B cell (primary cell): ENCODE results near the gene IVL. TPM values are rescaled to one million over a fixed set of nuclear protein-coding genes. Genes with fewer than 3 reads are reported as not detected.

Experiments used
- ATAC-seq: fragments of 200-7000 bp; cut with Tn5 transposase; one replicate; pipeline ENCODE4 v1.10.0; 2021; ENCODE audit warnings: low read depth, mild to moderate bottlenecking, moderate number of reproducible peaks, moderate library complexity
- CTCF ChIA-PET: fragments of 350-600 bp; sonication (Branson Sonifier 250); formaldehyde crosslinking; loops from one replicate; lab custom pipeline; 2021; ENCODE audit warnings: antibody characterized with exemption, inconsistent platforms; lab: Charles Lee
- POLR2A ChIA-PET: fragments of 350-600 bp; sonication (Branson Sonifier 250); formaldehyde crosslinking; loops from one replicate; lab custom pipeline; 2021; ENCODE audit warnings: antibody characterized with exemption; lab: Charles Lee
- DNase-seq: peaks from one replicate; pipeline ENCODE4 v3.0.0; 2013
- H2AFZ ChIP-seq: 2 replicates; pipeline ENCODE4 v1.6.1; 2012; ENCODE audit warnings: mild to moderate bottlenecking, low read depth, low read length; ENCODE audit not compliant: insufficient read depth, poor library complexity, severe bottlenecking
- H3K27ac ChIP-seq, 2 donors: 1 replicate in 1 of 2; 2 replicates in 1 of 2; pipeline ENCODE4 v1.5.1; 2012 to 2013; ENCODE audit warnings: low read length in 2 of 2, mild to moderate bottlenecking in 2 of 2, moderate library complexity in 1 of 2
- H3K27me3 ChIP-seq, 4 experiments: fragments of 200-600 bp in 1 of 4; sonication (generic) in 1 of 4; replicated peaks in 1 of 4; 1 replicate in 2 of 4; 2 replicates in 2 of 4; pipeline versions ENCODE4 v1.6.1 to v1.7.0; 2013 to 2016; ENCODE audit warnings: low read length in 3 of 4, mild to moderate bottlenecking in 2 of 4, mixed read lengths in 1 of 4, moderate library complexity in 1 of 4; ENCODE audit not compliant: insufficient read depth in 4 of 4, control insufficient read depth in 3 of 4; ENCODE audit errors: control extremely low read depth in 1 of 4
- H3K36me3 ChIP-seq, 2 experiments: replicated peaks in 1 of 2; 1 replicate in 1 of 2; 2 replicates in 1 of 2; pipeline versions ENCODE4 v1.6.1 to v1.7.1; 2013; ENCODE audit warnings: low read length in 1 of 2; ENCODE audit not compliant: insufficient read depth in 2 of 2, control insufficient read depth in 1 of 2; ENCODE audit errors: control extremely low read depth in 1 of 2, extremely low read depth in 1 of 2
- H3K4me1 ChIP-seq, 2 donors: fragments of 200-600 bp in 1 of 2; sonication (generic) in 1 of 2; 1 replicate in 1 of 2; 2 replicates in 1 of 2; pipeline versions ENCODE4 v1.5.1 to v1.6.1; 2013 to 2017; ENCODE audit warnings: low read length in 2 of 2; ENCODE audit not compliant: control insufficient read depth in 2 of 2, insufficient read depth in 2 of 2
- H3K4me2 ChIP-seq: replicated peaks from 2 replicates; pipeline ENCODE3; 2012; ENCODE audit warnings: mild to moderate bottlenecking, low read depth, low read length; ENCODE audit not compliant: poor library complexity, severe bottlenecking
- H3K4me3 ChIP-seq, 5 experiments: fragments of 200-600 bp in 1 of 5; sonication (generic) in 1 of 5; 1 replicate in 3 of 5; 2 replicates in 2 of 5; pipeline versions ENCODE4 v1.5.1 to v1.7.0; 2011 to 2016; ENCODE audit warnings: low read length in 4 of 5, mild to moderate bottlenecking in 4 of 5, low read depth in 2 of 5, control low read depth in 1 of 5, moderate library complexity in 1 of 5; ENCODE audit not compliant: insufficient read depth in 1 of 5; ENCODE audit errors: control extremely low read depth in 1 of 5, extremely low read depth in 1 of 5
- H3K79me2 ChIP-seq: fragments of 200-600 bp; sonication (generic); one replicate; pipeline ENCODE4 v1.6.0; 2016; ENCODE audit warnings: low read length; ENCODE audit not compliant: control insufficient read depth, insufficient read depth
- H3K9ac ChIP-seq: fragments of 200-600 bp; sonication (generic); 2 replicates; pipeline ENCODE4 v1.6.1; 2017; ENCODE audit warnings: mild to moderate bottlenecking, low read length, moderate library complexity
- H3K9me3 ChIP-seq, 3 donors: one replicate each; pipeline versions ENCODE4 v1.6.1 to v1.7.1; 2013; ENCODE audit warnings: low read length in 2 of 3; ENCODE audit not compliant: control insufficient read depth in 2 of 3, insufficient read depth in 1 of 3; ENCODE audit errors: control extremely low read depth in 1 of 3
- H4K20me1 ChIP-seq: 2 replicates; pipeline ENCODE4 v1.6.0; 2012; ENCODE audit warnings: mild to moderate bottlenecking, low read length; ENCODE audit not compliant: insufficient read depth, control insufficient read depth, poor library complexity, severe bottlenecking
- H3K27ac Mint-ChIP-seq: one replicate; pipeline ENCODE4 v1.8.0; 2021; ENCODE audit warnings: mixed read lengths
- H3K27me3 Mint-ChIP-seq: one replicate; pipeline ENCODE4 v1.8.0; 2021; ENCODE audit warnings: mixed read lengths
- H3K4me1 Mint-ChIP-seq: one replicate; pipeline ENCODE4 v1.8.0; 2021; ENCODE audit warnings: mixed read lengths
- H3K4me3 Mint-ChIP-seq: one replicate; pipeline ENCODE4 v1.8.0; 2021; ENCODE audit warnings: mixed read lengths
- H3K9me3 Mint-ChIP-seq: one replicate; pipeline ENCODE4 v1.8.0; 2022; ENCODE audit warnings: mixed read lengths; ENCODE audit not compliant: insufficient read depth
- CTCF ChIP-seq: fragments of 200-600 bp; IDR thresholded peaks from one replicate; pipeline ENCODE4 v1.8.0; 2022; ENCODE audit warnings: antibody characterized with exemption, mild to moderate bottlenecking
- EZH2 ChIP-seq: IDR thresholded peaks from 2 replicates; pipeline ENCODE4 v1.6.1; 2012; ENCODE audit warnings: borderline replicate concordance, low read depth, mild to moderate bottlenecking, moderate library complexity, low read length; ENCODE audit not compliant: insufficient read depth, poor library complexity, severe bottlenecking
- WGBS: methylation state at CpG from one replicate; pipeline ENCODE4 v1.1.5; 2013; ENCODE audit warnings: missing lambda C conversion rate; ENCODE audit not compliant: insufficient coverage; 5-methylcytosine and 5-hydroxymethylcytosine counted together
- intact Hi-C: fragments of 100-400 bp; cut with micrococcal nuclease; formaldehyde crosslinking; loops from one replicate; pipeline ENCODE4 v1.10.0; 2022
- polyA plus RNA-seq: library from polyadenylated mRNA; depleted of rRNA; stranded (reverse); fragments of >200 nt; gene quantifications from 2 replicates; pipeline ENCODE4 v1.2.3, GENCODE V29; 2012
- total RNA-seq, 2 donors: library from RNA; stranded (reverse); fragments of 120-200 nt in 1 of 2; gene quantifications; 1 replicate in 1 of 2; 2 replicates in 1 of 2; pipeline versions ENCODE4 v1.2.3 to v1.2.4, GENCODE V29; 2013 to 2022

IVL gene
- total and polyA plus RNA-seq, 2 donors (not counting 1 experiment from before 2014, with no cell fraction given) = not detected

GRCh38 chr1:152880316-152880715, 28.0 kb upstream of the IVL start:
- no peak overlapping the region for H3K27ac ChIP-seq
- ChIA-PET POLR2A (no interaction called here), CTCF (interaction anchor here (2.3 kb wide), 1 partner anchor 10 kb away, joined by 10 read pairs; no protein-coding TSS in a partner anchor)
- H3K4me2 ChIP-seq = no peak overlapping the region
- peaks cover 0 to 3% (median under 1%) of the 10 kb centered on the region in 4 experiments for H3K27me3 ChIP-seq
- Mint-ChIP-seq H3K4me1 (peaks cover 2% of the 10 kb centered on the region), H3K4me3 (no peak overlapping the region), H3K27ac (no peak overlapping the region), H3K9me3 (no peaks in the 10 kb centered on the region), H3K27me3 (peaks cover 21% of the 10 kb centered on the region)
- H4K20me1 ChIP-seq = no peaks in the 10 kb centered on the region
- no peak overlapping the region for H3K4me3 ChIP-seq
- H3K4me1 ChIP-seq = no peaks in the 10 kb centered on the region
- no peak overlapping the region for H3K9ac ChIP-seq
- intact Hi-C loops = no loop called here
- no peaks in the 10 kb centered on the region for H3K79me2 ChIP-seq
- TF ChIP-seq CTCF = no peak
- no peak for TF ChIP-seq EZH2
- ATAC-seq (no peak), DNase-seq (no peak)
- H2AFZ ChIP-seq = no peak overlapping the region
- no peaks in the 10 kb centered on the region for H3K9me3 ChIP-seq
- WGBS = 77% methylated on average over 4 of the region's 4 CpGs
- H3K36me3 ChIP-seq = no peaks in the 10 kb centered on the region

- no peaks in the 10 kb centered on the region for H3K9me3 ChIP-seq
- ChIA-PET CTCF (no interaction called here), POLR2A (no interaction called here)
- no peak for ATAC-seq
- H3K4me1 Mint-ChIP-seq = peaks cover 2% of the 10 kb centered on the region
- no peak overlapping the region for H3K27ac ChIP-seq
- no peaks in the 10 kb centered on the region for H3K36me3 ChIP-seq
- intact Hi-C loops = no loop called here
- no peak overlapping the region for H3K4me3 Mint-ChIP-seq
- H3K9ac ChIP-seq = no peak overlapping the region
- no peaks in the 10 kb centered on the region for H3K9me3 Mint-ChIP-seq
- H3K4me3 ChIP-seq = no peak overlapping the region
- TF ChIP-seq EZH2 (no peak), CTCF (no peak)
- H3K27me3 ChIP-seq = no peaks in the 10 kb centered on the region
- peaks cover 21% of the 10 kb centered on the region for H3K27me3 Mint-ChIP-seq
- H2AFZ ChIP-seq = no peak overlapping the region
- H3K27ac Mint-ChIP-seq = no peak overlapping the region
- no peaks in the 10 kb centered on the region for H3K4me1 ChIP-seq
- no peaks in the 10 kb centered on the region for H4K20me1 ChIP-seq
- H3K79me2 ChIP-seq = no peaks in the 10 kb centered on the region
- DNase-seq = no peak
- no peak overlapping the region for H3K4me2 ChIP-seq
- no CpG with 5 or more reads among the region's 5 CpGs for WGBS
Observed at GRCh38 chr1:152880907-152881306, 27.4 kb upstream of the IVL start.
